ENCODE results near the gene MBNL2.

- TF ChIP-seq CTCF (IDR thresholded peaks at IDR 0.05): no peak
- no peak for TF ChIP-seq POLR2A (IDR thresholded peaks at IDR 0.05)
These were observed 102.0 kb downstream of the MBNL2 start for GRCh38 chr13:97324115-97324514.

Data from uterus (tissue), 2 donors.